Measurements from ENCODE around the gene COA4.

GRCh38 chr11:73852049-73852448 is 24.6 kb downstream of the COA4 start:
- TF ChIP-seq, protein P1, sequence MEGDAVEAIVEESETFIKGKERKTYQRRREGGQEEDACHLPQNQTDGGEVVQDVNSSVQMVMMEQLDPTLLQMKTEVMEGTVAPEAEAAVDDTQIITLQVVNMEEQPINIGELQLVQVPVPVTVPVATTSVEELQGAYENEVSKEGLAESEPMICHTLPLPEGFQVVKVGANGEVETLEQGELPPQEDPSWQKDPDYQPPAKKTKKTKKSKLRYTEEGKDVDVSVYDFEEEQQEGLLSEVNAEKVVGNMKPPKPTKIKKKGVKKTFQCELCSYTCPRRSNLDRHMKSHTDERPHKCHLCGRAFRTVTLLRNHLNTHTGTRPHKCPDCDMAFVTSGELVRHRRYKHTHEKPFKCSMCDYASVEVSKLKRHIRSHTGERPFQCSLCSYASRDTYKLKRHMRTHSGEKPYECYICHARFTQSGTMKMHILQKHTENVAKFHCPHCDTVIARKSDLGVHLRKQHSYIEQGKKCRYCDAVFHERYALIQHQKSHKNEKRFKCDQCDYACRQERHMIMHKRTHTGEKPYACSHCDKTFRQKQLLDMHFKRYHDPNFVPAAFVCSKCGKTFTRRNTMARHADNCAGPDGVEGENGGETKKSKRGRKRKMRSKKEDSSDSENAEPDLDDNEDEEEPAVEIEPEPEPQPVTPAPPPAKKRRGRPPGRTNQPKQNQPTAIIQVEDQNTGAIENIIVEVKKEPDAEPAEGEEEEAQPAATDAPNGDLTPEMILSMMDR (conservative IDR thresholded peaks at IDR 0.05) = no peak
- TF ChIP-seq EZH2 (IDR thresholded peaks at IDR 0.05; ENCODE audit: low read depth) = no peak

All from PC-9 (cell line).